Activated CD4-positive, alpha-beta T cell treated with anti-CD3 and anti-CD28 coated beads, Interleukin-2, Interleukin-6, amounts not matched to agents 100 ng/mL and 50 ng/mL, durations not matched to agents 16 hours and 8 hours (primary cell): Measurements from ENCODE around the gene RPL41.

Experiments used
- DNase-seq: peaks from one replicate; pipeline ENCODE4 v3.0.0-alpha.2; 2020

RPL41 gene

GRCh38 chr12:56103823-56104108 is 12.7 kb upstream of the RPL41 start:
- DNase-seq, result no peak

GRCh38 chr12:56104109-56104814 is 12.2 kb upstream of the RPL41 start, which contains the start of gene PA2G4:
Gene PA2G4 (plus strand): TSS chr12:56104559. CDS start chr12:56104738, 179 bp downstream.
- DNase-seq, result peak; percentile 100

- DNase-seq, result peak; percentile 52
These were observed 11.4 kb upstream of the RPL41 start for GRCh38 chr12:56104815-56105608.

- no peak for DNase-seq
These were observed 10.9 kb upstream of the RPL41 start for GRCh38 chr12:56105609-56105902.

GRCh38 chr12:56107242-56107641 is 9.2 kb upstream of the RPL41 start:
- no peak for DNase-seq

GRCh38 chr12:56110571-56110970 is 5.9 kb upstream of the RPL41 start:
- no peak for DNase-seq

- DNase-seq, result no peak
These were observed 2.3 kb upstream of the RPL41 start for GRCh38 chr12:56114084-56114483.

- DNase-seq, result no peak
These were observed 1.1 kb upstream of the RPL41 start for GRCh38 chr12:56115329-56115728.

GRCh38 chr12:56117082-56117706 is 761 bp downstream of the RPL41 start:
- DNase-seq, result peak; percentile 33

- DNase-seq, result peak; percentile 100
These were observed 1.6 kb downstream of the RPL41 start, which contains the start of gene ZC3H10 for GRCh38 chr12:56117778-56118687. Gene ZC3H10 (plus strand): TSS chr12:56118266. CDS start chr12:56120563, 2,297 bp downstream.

- no peak for DNase-seq
These were observed 2.4 kb downstream of the RPL41 start for GRCh38 chr12:56118688-56119357.

GRCh38 chr12:56119361-56119796 is 2.9 kb downstream of the RPL41 start:
- DNase-seq, result peak; percentile 79

- DNase-seq, result no peak
These were observed 3.9 kb downstream of the RPL41 start for GRCh38 chr12:56120158-56120846.

GRCh38 chr12:56121204-56121870 is 4.9 kb downstream of the RPL41 start:
- no peak for DNase-seq

- no peak for DNase-seq
These were observed 6.2 kb downstream of the RPL41 start for GRCh38 chr12:56122637-56123036.

- DNase-seq, result no peak
These were observed 7.7 kb downstream of the RPL41 start for GRCh38 chr12:56124133-56124532.

GRCh38 chr12:56126732-56127239 is 10.4 kb downstream of the RPL41 start:
- no peak for DNase-seq

- no peak for DNase-seq
These were observed 11.1 kb downstream of the RPL41 start for GRCh38 chr12:56127485-56127887.

GRCh38 chr12:56127888-56128669 is 11.6 kb downstream of the RPL41 start, which contains the start of gene ESYT1:
Gene ESYT1 (plus strand): TSS chr12:56128267. CDS start chr12:56128320, 53 bp downstream.
- DNase-seq, result peak; percentile 100

GRCh38 chr12:56128670-56129205 is 12.3 kb downstream of the RPL41 start:
- DNase-seq, result no peak
